Kidney epithelial cell (primary cell): ENCODE data around the gene CST3. TPM values are rescaled to one million over a fixed set of nuclear protein-coding genes. Genes with fewer than 3 reads are reported as not detected.

Source experiments
- DNase-seq: peaks from one replicate; pipeline ENCODE4 v3.0.0-alpha.2; 2010; ENCODE audit warnings: low read depth
- H3K27me3 ChIP-seq: 2 replicates; pipeline ENCODE4 v1.6.0; 2011; ENCODE audit warnings: low read length; ENCODE audit not compliant: control insufficient read depth, insufficient read depth
- H3K36me3 ChIP-seq: 2 replicates; pipeline ENCODE4 v1.5.1; 2011; ENCODE audit warnings: low read length; ENCODE audit not compliant: control insufficient read depth, insufficient read depth
- H3K4me3 ChIP-seq: 2 replicates; pipeline ENCODE4 v1.5.1; 2011; ENCODE audit warnings: low read depth, mild to moderate bottlenecking, control low read depth, low read length
- total RNA-seq: library from RNA; depleted of rRNA; stranded (reverse); fragments of >200 nt; gene quantifications from 2 replicates; pipeline ENCODE4 v1.2.3, GENCODE V29; 2015
- TF ChIP-seq, protein P1 (sequence below): IDR thresholded peaks from 2 replicates; pipeline ENCODE4 v1.5.1; 2011; ENCODE audit warnings: mild to moderate bottlenecking, moderate library complexity, low read length, control low read depth, inconsistent platforms; ENCODE audit not compliant: insufficient read depth, poor library complexity, severe bottlenecking

The CST3 gene
- total RNA-seq, 1 donor from 2014 or later, result 303 TPM

DNA sequence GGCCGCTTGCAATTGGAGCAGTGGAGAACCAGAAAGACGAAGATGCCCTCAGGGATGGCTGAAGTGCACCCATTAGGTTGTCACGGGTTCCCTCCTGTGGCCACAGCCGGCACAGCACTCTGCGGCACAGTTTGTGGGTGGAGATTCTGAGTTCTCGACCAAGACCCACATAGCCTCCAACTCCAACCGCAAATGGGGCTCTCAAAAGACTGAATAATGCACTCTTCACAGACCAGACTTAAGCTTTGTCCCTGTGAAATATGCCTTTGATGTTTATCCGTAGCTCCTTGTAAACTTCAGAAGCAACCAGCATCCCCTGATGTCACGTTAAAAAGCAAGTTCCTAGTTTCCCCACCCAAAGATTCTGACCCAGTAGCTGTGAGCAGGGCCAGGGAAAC, 31.1 kb downstream of the CST3 start:
- Histone ChIP-seq H3K4me3 (no peak overlapping the region), H3K36me3 (no peaks in the 10 kb centered on the region), H3K27me3 (peaks cover 6% of the 10 kb centered on the region)
- TF ChIP-seq, protein P1, sequence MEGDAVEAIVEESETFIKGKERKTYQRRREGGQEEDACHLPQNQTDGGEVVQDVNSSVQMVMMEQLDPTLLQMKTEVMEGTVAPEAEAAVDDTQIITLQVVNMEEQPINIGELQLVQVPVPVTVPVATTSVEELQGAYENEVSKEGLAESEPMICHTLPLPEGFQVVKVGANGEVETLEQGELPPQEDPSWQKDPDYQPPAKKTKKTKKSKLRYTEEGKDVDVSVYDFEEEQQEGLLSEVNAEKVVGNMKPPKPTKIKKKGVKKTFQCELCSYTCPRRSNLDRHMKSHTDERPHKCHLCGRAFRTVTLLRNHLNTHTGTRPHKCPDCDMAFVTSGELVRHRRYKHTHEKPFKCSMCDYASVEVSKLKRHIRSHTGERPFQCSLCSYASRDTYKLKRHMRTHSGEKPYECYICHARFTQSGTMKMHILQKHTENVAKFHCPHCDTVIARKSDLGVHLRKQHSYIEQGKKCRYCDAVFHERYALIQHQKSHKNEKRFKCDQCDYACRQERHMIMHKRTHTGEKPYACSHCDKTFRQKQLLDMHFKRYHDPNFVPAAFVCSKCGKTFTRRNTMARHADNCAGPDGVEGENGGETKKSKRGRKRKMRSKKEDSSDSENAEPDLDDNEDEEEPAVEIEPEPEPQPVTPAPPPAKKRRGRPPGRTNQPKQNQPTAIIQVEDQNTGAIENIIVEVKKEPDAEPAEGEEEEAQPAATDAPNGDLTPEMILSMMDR, result peak; percentile 90
- no peak for DNase-seq

DNA sequence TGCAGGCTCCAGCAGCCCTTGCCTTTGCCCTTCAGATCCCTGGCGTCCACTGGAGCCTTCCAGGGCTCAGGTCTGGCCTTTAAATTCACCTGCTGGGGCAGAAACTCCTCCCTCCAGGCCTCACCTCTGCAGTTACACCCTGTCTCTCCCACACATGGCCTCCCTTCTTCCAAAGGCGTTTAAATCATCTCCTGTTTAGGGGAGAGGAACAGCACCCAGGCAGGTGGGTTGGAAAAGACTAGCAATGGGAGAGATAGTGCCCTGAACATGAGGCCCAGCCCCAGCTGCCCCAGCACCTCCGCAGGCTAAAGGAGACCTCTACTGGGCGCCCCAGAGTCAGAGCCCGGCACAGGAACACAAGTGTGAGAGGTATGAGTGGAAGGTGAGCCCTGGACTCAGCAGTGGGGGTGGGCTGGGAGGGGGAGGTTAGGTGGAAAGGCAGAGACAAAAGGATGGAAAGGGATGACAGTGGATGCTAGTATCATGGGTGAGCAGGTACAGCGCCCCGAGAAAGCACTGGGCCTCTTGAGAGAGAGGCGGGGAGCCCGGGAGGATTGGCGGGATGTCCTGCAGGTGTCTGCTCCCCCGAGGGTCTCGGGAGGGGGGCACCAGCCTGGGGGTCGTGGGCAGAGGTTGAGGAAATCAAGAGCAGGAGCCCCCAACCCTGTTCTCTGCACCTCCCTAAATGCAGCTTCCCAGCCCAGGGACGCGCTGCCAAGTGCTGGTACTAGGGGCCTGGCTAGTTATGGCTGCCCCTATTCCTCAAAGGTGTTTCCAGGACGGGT, 31.7 kb downstream of the CST3 start, which contains the start of gene CST9:
CST9 (minus strand) TSS at position 51 of the 785 bp plus-strand sequence. CDS start 53 bp downstream, outside the sequence.
- TF ChIP-seq, protein P1, result no peak
- peaks cover 6% of the 10 kb centered on the region for H3K27me3 ChIP-seq
- H3K4me3 ChIP-seq, result no peak within 1 kb of the TSS

DNA sequence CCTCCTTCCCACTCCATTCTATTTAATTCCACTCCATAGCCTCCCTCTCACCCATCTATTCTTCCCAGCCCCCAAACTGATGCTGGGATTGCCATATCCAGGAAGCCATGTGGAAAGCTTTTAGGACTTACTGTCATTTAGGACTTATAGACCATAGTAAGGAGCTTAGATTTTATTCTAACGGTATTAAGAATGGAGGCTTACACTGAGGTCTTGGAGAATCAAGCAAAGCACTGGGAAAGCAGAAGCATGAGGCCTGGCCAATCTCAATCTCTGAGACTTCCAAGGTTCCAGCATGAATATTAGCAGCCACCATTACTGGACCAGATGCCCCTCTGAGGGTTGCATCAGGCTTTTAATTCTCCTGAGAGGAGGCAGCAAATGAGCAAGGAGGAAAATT, 33.4 kb downstream of the CST3 start:
- TF ChIP-seq, protein P1, result no peak
- H3K27me3 ChIP-seq, result peaks cover 6% of the 10 kb centered on the region
- no peak overlapping the region for H3K4me3 ChIP-seq
- no peaks in the 10 kb centered on the region for H3K36me3 ChIP-seq
- no peak for DNase-seq

More for the DNA sequence above, 31.7 kb downstream of the CST3 start, which contains the start of gene CST9:
- DNase-seq, result no peak
- H3K36me3 ChIP-seq, result no peaks in the 10 kb centered on the region

DNA sequence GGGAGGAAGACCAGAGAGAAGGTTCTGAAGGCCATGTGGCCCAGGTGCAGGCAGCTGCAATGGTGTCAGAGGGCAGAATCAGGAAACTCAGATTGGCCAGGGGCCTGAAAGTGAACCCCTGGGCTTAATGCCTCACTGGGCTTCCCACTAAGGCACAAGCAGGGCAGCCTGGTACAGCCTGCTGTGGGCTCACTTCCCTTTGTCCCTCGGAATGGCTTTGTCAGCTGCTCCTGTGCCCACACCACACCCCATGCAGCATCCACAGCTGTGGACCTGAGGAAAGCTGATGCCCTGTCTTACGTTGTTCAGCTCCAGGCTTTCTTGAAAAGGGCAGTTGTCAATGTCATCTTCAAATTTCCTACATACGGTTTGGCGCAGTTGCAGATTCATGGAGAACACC, 34.4 kb downstream of the CST3 start:
- Histone ChIP-seq H3K4me3 (no peak overlapping the region), H3K27me3 (peaks cover 6% of the 10 kb centered on the region), H3K36me3 (no peaks in the 10 kb centered on the region)
- TF ChIP-seq, protein P1, result no peak
- DNase-seq, result no peak

DNA sequence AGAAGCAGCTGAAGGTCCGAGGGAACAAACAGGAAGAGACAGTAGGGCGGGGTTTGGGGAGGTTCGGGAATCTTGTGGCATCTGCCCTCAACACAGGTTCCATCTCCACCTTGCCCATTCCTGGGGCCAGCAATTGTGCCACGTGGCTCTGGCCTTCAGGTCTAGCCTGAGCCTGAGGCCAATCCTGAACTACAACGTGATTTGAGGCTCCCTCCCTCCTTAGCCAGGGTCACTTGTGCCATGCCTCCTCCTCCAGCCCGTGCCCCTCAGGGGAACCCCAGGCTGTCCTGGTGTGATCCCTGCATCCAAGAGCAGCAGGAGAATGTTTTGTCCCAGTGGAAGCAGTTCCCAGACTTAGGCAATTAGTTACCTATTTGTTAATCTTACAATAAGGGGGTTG, 35.1 kb downstream of the CST3 start:
- H3K36me3 ChIP-seq, result no peaks in the 10 kb centered on the region

More for the DNA sequence above, 35.1 kb downstream of the CST3 start:
- TF ChIP-seq, protein P1, result no peak
- Histone ChIP-seq H3K27me3 (peaks cover 6% of the 10 kb centered on the region), H3K4me3 (no peak overlapping the region)
- no peak for DNase-seq
